Activated CD4-positive, alpha-beta T cell treated with anti-CD3 and anti-CD28 coated beads, Interleukin-2, amount 50 U/mL, for 4 hours (primary cell): Measurements from ENCODE around the gene POU6F2.
"Not testable (repeated sequence)": the region's sequence is repeated elsewhere in the genome, so short reads cannot be mapped to it uniquely, and the experiment has no call there.

ENCODE experiments used
- DNase-seq, 2 experiments: peaks; one replicate each; pipeline ENCODE4 v3.0.0-alpha.2; 2020

POU6F2 gene, protein sequence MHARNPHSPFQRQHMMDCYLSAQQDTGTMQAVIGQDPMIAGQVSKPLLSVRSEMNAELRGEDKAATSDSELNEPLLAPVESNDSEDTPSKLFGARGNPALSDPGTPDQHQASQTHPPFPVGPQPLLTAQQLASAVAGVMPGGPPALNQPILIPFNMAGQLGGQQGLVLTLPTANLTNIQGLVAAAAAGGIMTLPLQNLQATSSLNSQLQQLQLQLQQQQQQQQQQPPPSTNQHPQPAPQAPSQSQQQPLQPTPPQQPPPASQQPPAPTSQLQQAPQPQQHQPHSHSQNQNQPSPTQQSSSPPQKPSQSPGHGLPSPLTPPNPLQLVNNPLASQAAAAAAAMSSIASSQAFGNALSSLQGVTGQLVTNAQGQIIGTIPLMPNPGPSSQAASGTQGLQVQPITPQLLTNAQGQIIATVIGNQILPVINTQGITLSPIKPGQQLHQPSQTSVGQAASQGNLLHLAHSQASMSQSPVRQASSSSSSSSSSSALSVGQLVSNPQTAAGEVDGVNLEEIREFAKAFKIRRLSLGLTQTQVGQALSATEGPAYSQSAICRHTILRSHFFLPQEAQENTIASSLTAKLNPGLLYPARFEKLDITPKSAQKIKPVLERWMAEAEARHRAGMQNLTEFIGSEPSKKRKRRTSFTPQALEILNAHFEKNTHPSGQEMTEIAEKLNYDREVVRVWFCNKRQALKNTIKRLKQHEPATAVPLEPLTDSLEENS

DNA sequence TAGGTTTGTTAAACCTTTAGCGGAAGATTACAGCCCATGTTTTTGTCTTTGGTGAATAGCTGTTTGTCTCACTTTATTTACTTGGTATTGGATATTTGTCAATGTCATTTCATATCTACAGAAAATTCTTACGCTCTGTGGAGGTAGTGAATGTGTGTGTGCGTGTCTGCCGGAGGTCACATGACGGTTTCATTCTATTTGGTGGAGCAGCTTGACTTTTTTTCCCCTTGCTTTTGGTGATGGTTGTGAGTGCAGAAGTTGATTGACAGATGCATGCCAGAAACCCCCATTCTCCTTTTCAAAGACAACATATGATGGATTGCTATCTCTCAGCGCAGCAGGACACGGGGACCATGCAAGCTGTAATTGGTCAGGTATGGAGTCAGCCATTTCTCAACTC lies at the start of gene POU6F2:
POU6F2 (plus strand) TSS at position 225 of the 400 bp plus-strand sequence; CDS start at position 270, 45 bp downstream.
- DNase-seq = no peak

GRCh38 chr7:38928506-38928905 lies 49.2 kb upstream of the POU6F2 start:
- DNase-seq = no peak

- DNase-seq = no peak
These were observed 48.1 kb upstream of the POU6F2 start for GRCh38 chr7:38929460-38930171.

GRCh38 chr7:38932509-38933168 lies 45.1 kb upstream of the POU6F2 start:
- DNase-seq = peak; percentile 6 to 9

- no peak for DNase-seq
These were observed 43.7 kb upstream of the POU6F2 start for GRCh38 chr7:38934051-38934450.

- no peak for DNase-seq
These were observed 43.2 kb upstream of the POU6F2 start for GRCh38 chr7:38934536-38934935.

DNA sequence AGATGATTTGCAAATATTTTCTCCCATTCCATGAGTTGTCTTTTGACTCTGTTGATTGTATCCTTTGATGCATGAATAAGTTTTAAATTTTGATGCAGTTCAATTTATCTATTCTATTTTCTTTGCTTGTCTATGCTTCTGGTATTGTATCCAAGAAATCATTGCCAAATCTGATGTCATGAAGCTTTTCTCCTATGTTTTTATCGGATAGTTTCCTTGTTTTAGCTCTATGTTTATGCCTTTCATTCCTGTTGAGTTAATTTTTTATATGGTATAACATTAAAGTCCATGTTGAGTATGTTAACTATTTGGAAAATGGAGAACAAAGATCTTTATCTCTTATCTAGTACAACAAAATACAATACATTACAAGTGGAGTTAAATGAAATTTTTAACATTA lies 41.1 kb upstream of the POU6F2 start:
- no peak for DNase-seq

- no peak for DNase-seq
These were observed 39.7 kb upstream of the POU6F2 start for GRCh38 chr7:38938001-38938485.

DNA sequence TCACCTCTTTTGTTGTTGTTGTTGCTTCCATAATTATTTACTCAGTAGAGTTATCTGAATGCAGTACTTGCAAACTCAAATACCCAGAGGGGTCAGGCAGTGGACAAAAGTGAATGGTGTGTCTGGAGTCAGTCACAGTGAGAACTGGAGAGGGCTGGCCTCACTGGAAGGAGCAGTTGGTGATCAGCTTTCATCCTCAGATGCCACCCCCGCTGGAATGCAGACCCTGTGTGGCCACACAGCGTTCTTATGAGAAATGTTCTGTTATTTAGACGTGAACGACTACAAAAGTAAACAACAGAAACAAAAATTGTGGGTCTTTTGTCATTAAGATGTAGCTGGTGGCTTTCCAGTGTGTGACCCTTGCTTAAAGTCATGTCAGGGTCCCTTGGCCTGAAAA lies 39.1 kb upstream of the POU6F2 start:
- DNase-seq = no peak

DNA sequence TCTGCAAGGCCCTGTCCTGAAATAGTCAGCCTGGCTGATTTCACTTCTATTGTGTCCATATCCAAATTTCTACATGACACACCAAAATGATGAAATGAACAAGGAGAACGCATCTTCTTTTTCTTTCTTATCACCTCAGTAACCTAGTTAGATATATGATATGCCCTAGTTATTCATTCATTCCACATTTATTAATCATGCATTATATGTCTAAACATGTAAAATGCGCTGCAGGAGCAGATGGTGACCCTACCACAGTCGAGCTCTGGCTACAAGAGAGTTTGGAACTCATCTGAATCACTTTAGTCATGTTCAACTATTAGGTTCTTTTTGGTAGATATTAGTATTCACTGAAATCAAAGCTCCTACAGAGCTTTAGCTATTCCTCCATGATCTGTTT lies 36.9 kb upstream of the POU6F2 start:
- DNase-seq = no peak

DNA sequence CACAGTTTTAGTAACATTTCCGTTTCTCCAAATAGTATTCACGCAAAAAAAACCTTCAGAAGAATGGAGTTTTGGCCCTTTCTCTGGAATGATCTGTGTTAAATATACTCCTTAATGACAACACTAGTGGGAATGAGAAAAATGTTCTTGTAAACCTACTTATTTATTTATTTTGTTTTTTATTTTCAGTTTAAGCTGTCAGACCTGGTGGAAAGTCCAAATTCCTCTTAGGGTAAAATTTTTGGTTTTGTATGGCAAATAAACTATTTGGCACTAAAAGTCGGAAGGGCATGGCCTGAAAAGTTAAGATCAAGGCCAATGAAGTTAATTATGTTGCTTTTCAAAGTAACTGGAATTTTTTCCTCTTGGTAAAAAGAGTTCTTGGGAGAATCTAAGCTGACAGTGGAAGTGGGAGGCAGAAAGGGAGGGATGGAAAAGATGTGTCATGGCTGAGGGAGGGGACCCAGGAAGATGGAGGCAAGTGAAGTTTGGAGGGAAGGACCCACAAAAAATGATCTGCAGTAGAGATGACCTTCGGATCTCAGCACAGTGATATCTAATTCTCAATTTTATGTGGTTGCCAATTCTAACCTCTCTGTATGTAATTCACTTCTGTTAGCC lies 35.2 kb upstream of the POU6F2 start:
- DNase-seq = no peak

- DNase-seq = not testable (repeated sequence)
These were observed 30.2 kb upstream of the POU6F2 start for GRCh38 chr7:38947541-38947940.

- no peak for DNase-seq
These were observed 27.4 kb upstream of the POU6F2 start for GRCh38 chr7:38950309-38950708.

DNA sequence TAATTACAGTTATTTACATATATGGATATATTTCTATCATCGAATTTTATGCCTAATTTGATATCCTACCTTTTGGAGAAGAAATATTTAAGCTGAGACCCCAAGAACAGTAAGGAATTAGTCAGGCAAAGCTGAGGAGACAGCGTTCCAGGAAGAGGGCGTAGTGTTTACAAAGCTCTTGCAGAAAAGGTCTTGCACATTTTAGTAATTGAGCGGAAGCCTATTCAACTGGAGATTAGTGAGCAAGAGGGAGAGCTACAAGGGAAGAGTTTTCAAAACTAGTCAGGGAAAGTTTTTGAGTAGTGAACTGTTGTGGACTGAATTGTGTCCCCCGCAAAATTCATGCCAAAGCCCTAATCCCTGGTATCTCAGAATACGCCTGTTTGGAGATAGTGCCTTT lies 26.5 kb upstream of the POU6F2 start:
- no peak for DNase-seq

- no peak for DNase-seq
These were observed 24.5 kb upstream of the POU6F2 start for GRCh38 chr7:38953227-38953626.

GRCh38 chr7:38953971-38954370 lies 23.7 kb upstream of the POU6F2 start:
- DNase-seq = no peak

DNA sequence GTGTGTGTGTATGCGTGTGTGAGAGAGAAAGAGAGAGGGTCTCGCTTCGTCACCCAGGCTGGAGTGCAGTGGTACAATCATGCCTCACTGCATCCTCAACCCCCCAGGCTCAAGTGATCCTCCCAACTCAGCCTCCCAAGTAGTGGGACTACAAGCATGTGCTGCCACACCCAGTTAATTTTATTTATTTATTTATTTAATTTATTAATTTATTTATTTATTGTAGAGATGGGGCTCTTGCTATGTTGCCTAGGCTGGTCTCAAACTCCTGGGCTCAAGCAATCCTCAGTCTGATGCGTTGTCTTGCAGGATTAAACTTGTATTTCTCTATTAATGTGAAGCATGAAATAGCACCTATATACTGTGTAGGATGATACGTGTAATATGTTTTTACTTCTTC lies 21.8 kb upstream of the POU6F2 start:
- DNase-seq = no peak

- no peak for DNase-seq
These were observed 15.7 kb upstream of the POU6F2 start for GRCh38 chr7:38962028-38962427.

DNA sequence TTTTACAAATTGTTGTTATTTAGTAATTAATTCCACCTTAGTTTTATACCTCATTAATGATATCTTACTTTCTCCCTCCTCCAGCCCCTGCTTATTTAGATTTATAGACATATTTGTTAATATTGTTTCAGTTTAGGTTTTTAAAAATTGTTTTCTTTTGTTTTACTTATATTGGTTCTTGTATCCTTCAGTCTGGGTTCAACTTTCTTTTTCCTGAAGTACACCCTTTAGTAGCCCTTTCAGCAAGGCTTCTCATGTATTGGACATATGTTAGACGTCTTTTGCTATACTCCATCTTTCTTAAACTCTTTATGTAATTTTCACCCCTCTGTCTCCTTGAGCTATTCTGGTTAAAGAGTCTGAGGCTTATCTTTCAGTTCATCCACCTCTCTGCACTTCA lies 12.8 kb upstream of the POU6F2 start:
- no peak for DNase-seq

GRCh38 chr7:38973760-38974159 lies 3.9 kb upstream of the POU6F2 start:
- no peak for DNase-seq

DNA sequence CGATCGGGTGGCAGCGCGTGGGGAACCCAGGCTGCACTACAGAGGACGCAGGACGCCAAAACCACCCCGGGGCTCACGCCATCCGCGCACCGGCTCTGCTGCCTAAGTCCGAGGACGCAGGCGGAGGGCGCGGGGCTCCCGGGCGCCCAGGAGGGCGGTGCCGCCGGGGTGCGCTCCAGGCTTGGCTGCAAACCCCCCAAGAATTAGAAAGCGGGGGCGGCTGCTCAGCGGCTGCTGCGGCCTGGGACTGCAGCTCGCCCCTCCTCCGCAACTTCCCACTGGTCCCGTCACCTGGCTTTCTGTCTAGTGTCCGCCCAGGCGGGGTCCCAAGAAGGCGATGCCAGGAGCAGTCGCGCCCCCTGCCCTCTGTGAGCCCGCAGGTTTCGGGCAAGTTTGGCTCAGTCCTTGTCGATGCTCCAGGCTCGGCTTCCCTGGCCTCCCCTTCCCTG lies 1.7 kb upstream of the POU6F2 start:
- DNase-seq = no peak

- DNase-seq = no peak
These were observed 782 bp downstream of the POU6F2 start for GRCh38 chr7:38978491-38978890.
